SU-DHL-6 (cell line): ENCODE measurements around the gene ATXN2.

Experiments
- CTCF ChIP-seq: fragments of 200-600 bp; sonication (generic); IDR thresholded peaks from one replicate; pipeline ENCODE4 v1.5.1; 2017; ENCODE audit warnings: antibody characterized with exemption, mild to moderate bottlenecking, low read length, moderate library complexity; ENCODE audit not compliant: insufficient read depth, poor library complexity, severe bottlenecking
- EZH2phosphoT487 ChIP-seq: fragments of 200-600 bp; sonication (generic), shearing (Covaris generic); conservative IDR thresholded peaks from 2 replicates; pipeline ENCODE4 v1.6.1; 2018; ENCODE audit warnings: mild to moderate bottlenecking, antibody characterized with exemption, low read length, moderate library complexity, mixed read lengths

GRCh38 chr12:111574797-111575443 is 24.2 kb downstream of the ATXN2 start:
- TF ChIP-seq CTCF (no peak), EZH2phosphoT487 (no peak)
